HG02840 (cell line): ENCODE data around the gene CBFB.

Experiments
- ATAC-seq: cut with Tn5 transposase; IDR thresholded peaks from one replicate; pipeline ENCODE4 v1.9.1; 2021; ENCODE audit warnings: mild to moderate bottlenecking, moderate library complexity, moderate number of reproducible peaks; ENCODE audit not compliant: unreplicated experiment, low FRiP score

CBFB gene

DNA sequence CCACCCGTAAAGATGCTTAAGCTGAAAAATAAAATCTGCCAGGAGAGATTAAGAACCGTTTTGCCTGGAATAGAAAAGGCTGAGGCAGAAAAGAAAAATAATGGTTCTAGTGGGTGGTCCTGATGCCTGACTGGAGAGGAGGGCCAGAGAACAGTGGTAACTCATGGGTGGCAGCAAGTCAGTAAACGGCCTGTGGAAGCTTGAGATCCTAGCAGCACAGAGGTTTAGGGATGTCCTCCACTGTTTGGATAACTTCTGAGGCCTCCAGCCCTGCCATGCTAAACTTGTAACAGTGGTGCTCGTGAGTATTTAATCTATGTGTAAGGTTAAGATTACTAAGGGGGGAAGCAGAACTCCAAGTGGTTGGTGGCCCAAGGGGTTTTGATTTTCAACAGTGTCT is 59.6 kb downstream of the CBFB start:
- no peak for ATAC-seq

GRCh38 chr16:67089101-67089500 is 60.2 kb downstream of the CBFB start:
- no peak for ATAC-seq

DNA sequence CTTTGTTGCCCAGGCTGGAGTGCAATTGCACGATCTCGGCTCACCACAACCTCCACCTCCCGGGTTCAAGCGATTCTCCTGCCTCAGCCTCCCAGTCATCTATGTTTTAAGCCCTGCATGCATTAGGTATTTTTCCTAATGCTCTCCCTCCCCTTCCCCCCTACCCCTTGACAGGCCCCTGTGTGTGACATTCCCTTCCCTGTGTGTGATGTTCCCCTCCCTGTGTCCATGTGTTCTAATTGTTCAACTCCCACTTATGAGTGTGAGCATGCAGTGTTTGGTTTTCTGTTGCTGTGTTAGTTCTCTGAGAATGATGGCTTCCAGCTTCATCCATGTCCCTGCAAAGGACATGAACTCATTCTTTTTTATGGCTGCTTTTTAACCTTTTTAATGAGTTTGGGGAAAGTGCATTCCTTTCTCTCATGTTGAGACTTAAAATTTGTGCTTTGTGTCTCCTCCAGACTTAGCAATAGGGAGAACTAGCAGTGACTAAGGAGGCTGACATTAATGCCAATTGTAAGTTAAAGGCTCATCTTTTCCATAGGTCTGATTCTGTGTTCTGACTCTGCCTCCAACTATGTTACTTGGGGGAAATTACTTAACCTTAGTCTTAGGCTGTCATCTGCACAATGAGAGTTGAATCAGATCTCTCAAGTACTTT is 63.1 kb downstream of the CBFB start:
- ATAC-seq, result no peak

DNA sequence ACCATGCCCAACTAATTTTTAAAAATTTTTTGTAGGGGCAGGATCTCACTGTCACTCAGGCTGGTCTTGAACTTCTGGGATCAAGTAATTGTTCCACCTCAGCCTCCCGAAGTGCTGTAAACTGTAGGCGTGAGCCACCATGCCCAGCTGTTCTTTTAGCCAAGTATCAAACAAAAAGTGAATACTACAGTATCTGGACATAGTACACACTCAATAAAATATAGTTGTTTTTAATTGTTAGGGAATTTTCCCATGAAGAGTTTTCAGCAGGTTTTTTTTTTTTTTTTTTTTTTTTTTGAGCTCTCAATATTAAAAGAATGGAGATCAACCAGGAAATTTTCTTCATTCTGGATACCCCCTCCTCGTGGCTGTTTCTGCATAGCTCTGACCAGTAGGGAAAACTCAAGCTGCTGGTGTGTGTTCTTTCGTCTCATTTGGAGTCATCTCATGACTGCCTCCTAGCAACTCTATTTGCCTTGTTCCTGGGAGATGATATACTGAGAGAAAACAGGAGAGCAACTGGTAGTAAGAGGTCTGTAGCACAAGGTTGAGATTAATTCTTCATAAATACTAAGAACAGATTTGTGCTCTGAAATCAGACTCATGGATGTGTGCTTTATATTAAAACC is 64.3 kb downstream of the CBFB start:
- no peak for ATAC-seq

DNA sequence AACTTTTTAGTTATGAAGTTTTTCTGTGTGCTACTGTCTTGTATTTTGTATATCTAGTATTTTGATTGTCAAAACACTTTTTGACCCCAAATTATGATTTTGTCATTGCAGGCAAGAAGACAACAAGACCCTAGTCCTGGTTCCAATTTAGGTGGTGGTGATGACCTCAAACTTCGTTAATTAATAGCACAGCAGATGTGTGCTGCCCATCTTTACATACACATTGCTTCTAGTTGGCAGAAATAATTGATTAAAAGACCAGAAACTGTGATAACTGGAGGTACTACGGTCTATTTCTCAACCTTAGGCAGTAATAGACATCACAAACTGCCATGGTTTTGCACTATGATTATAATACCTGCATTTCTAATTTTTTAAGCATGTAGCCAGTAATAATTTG is 69.7 kb downstream of the CBFB start:
- ATAC-seq, result no peak

- no peak for ATAC-seq
Measured at GRCh38 chr16:67100569-67101310, 71.8 kb downstream of the CBFB start.

GRCh38 chr16:67101311-67102082 is 72.5 kb downstream of the CBFB start:
- no peak for ATAC-seq

GRCh38 chr16:67104061-67104460 is 75.1 kb downstream of the CBFB start:
- no peak for ATAC-seq

DNA sequence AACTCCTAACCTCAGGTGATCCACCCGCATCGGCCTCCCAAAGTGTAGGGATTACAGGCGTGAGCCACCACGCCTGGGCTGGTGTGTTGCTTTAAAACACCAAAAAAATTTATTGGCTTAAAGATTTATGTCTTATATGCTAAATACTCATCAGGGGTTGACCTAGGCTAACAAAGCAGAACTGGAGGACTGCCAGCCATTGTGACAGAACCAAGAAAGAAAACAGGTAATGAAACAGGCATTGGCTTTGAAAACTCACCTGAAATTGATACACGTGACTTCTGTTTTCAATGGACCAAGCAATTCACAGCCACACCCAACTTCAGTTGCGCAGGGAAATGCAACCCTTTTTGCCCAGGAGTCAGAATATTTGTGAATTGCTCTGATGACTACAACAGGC is 75.9 kb downstream of the CBFB start:
- no peak for ATAC-seq

DNA sequence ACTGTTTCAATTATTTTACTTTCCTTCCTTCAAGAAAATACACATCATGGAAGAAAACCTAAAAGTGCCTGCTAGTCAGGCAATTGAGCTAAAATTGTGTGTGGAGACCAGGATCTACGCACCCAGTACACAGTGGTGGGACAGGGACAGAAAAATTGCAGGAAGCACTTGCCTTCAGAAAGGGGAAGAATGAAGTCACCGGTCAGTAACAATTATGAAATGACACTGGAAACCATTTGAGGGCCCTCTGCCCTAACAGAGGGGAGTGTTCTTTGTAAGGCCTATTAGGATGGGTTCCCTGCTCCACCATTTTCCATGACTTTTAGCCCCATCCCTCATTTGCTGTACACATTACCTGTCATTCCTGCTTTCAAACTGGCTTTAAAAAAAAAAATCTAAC is 76.3 kb downstream of the CBFB start:
- no peak for ATAC-seq

DNA sequence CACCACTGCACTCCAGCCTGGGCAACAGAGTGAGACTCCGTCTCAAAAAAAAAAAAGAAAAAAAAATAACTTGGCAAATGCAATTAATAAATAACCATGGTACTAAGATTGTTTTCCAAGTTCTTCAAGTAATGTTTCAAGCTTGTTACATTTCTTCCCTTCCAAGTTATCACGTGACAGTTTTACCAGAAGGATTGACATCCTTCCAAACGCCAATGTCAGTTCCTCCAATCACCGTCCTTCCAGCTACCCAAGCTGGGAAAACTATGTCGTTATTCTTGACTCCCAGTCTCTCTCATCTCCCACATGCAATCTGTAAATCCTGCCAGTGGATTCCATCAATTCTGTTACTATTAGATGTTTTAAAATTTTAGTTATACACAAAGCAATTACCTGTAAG is 76.9 kb downstream of the CBFB start:
- ATAC-seq, result no peak

GRCh38 chr16:67108489-67108888 is 79.5 kb downstream of the CBFB start:
- ATAC-seq, result no peak

DNA sequence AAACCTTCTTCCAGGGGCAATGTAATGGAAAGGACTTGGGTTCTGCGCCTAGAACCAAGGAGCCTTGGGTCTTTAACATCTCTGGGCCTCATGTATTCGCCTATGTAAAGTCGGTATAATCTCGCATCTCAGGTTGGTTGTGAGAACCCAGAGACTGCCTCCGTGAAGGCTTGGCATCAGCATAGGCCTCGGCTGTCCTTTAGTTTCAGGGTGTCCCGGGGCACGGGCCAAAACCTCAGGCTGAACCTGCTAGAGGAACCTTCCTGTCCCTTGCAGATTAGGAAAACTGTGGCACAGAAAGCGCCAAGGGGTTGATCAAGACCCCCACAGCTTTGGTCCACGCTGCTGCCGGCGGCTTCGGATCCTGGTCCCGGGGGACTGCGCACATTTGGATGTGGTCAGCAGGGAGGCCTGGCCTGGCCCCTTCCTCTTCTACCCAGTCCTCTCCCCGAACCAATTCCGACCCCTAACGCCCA is 80.0 kb downstream of the CBFB start:
- peak; percentile 6 for ATAC-seq

DNA sequence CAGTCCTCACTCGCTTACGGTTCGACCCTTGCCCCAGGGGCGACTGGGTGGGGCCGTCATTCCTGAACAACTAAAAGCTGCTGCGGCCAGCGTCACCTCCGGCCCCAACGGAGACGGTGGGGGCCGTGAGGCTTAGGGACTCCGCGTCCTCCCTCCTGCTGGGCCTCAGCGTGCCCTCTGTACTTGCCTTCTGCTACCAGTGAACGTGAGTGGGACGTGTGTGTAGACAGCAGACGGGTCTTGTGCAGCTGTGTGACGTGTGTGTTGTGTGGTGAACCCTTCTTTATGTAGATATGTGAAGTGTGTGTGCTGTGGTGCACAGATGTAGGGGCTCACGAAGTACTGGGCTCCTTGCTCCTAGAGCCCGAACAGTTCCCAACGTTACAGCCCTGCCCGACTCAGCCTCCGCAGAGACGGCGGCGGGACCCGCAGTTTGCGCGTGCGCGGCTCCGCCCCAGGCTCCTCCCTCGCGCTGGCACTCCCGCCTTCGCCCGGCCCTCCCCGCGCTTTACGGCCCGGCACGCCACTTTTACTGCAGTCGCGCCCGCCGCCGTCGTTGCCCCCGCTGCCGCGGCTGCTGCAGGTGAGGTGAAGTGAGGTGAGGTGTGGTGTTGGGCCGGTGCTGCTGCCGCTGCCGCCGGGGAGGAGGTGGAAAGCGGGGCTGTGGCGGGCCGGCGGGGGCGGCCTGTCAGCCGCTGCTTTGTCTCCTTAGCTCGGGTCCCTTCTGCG is 80.6 kb downstream of the CBFB start, which contains the start of gene PHAF1:
TSS of gene PHAF1 (plus strand) at position 535 of the 729 bp plus-strand sequence. CDS start 235 bp downstream, outside the sequence.
- ATAC-seq, result peak; percentile 73

- no peak for ATAC-seq
Measured at GRCh38 chr16:67111951-67112444, 83.0 kb downstream of the CBFB start.

DNA sequence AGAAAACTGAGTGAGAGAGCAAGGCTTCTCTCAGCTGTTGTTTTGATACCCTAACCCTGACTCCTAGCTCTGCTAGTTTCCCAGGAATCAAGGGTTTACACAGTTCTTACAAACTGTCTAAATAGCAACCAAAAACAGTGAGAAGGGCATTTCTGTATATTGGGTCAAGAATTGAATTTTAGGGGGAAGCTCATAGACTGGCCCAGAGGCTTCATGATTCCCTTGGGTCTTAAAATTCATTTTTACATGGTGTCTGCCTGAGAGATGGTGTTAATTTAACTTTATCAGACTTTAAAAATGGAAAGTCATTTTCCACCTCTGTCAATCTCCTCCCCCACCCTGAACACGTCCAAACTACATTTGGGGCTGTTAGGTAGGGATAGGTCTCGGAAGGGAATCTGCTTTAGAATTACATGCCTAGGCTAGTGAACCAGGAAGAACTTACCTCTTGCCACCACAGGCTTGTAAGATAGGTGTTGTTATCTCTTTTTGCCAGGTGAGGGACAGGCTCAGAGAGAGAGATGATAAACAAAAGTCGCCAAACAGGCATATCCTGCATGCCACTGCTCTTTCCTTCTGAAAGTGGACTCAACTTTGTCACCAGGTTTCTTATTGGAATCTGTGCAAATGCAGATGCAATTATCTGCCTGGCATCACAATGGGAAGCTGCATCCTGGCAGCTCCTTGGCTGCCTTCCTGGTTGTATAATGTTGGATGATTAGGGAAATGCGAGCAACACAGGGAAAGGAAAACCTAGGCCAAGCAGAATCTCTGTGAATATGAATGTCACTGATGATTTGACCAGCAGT is 83.8 kb downstream of the CBFB start:
- ATAC-seq, result no peak

- ATAC-seq, result no peak
Measured at GRCh38 chr16:67114793-67115192, 85.8 kb downstream of the CBFB start.

DNA sequence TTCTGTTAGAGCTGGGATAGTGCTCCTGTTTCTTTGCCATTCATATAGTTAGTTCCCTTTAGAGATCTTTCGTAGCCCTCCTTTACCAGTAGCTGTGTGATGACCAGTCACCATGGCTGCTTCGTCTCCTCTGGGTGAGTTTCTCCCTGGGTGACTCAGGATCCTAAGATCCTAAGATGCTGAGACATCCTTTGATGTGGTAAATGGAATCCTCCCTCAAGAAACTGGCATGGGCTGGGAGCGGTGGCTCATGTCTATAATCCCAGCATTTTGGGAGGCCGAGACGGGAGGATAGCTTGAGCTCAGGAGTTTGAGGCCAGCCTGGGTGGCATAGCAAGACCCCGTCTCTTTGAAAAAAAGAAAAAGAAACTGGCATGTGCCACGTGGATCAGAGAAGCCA is 86.7 kb downstream of the CBFB start:
- no peak for ATAC-seq
